MM.1S (cell line): Measurements from ENCODE around the gene SLC39A1.

Experiments
- DNase-seq: peaks from one replicate; pipeline ENCODE4 v3.0.0-alpha.2; 2015
- H2AFZ ChIP-seq: fragments of 300-600 bp; sonication (generic); 2 replicates; pipeline ENCODE4 v1.6.0; 2016; ENCODE audit warnings: antibody characterized with exemption, low read length
- H3F3A ChIP-seq: fragments of 300-600 bp; sonication (generic); 2 replicates; pipeline ENCODE4 v1.6.1; 2016; ENCODE audit warnings: mild to moderate bottlenecking, antibody characterized with exemption, low read length, moderate library complexity, mixed read lengths; ENCODE audit not compliant: insufficient read depth
- H3K27ac ChIP-seq: fragments of 300-600 bp; sonication (generic); 2 replicates; pipeline ENCODE4 v1.5.1; 2016; ENCODE audit warnings: mild to moderate bottlenecking, low read length
- H3K27me3 ChIP-seq: fragments of 300-600 bp; sonication (generic); replicated peaks from 2 replicates; pipeline ENCODE4 v1.6.0; 2016; ENCODE audit warnings: low read length; ENCODE audit not compliant: insufficient read depth
- H3K36me3 ChIP-seq: fragments of 300-600 bp; sonication (generic); replicated peaks from 2 replicates; pipeline ENCODE4 v1.6.1; 2016; ENCODE audit warnings: mild to moderate bottlenecking, low read length, mixed read lengths; ENCODE audit not compliant: insufficient read depth
- H3K4me1 ChIP-seq: fragments of 300-600 bp; sonication (generic); 2 replicates; pipeline ENCODE4 v1.6.1; 2016; ENCODE audit warnings: low read length, mixed read lengths
- H3K4me2 ChIP-seq: fragments of 300-600 bp; sonication (generic); 2 replicates; pipeline ENCODE4 v1.6.0; 2016; ENCODE audit warnings: low read depth, low read length
- H3K4me3 ChIP-seq: fragments of 300-600 bp; sonication (generic); 2 replicates; pipeline ENCODE4 v1.5.1; 2016; ENCODE audit warnings: low read length, mixed read lengths
- H3K79me2 ChIP-seq: fragments of 300-600 bp; sonication (generic); 2 replicates; pipeline ENCODE4 v1.6.1; 2016; ENCODE audit warnings: mixed run types, low read length, mixed read lengths
- H3K9ac ChIP-seq: fragments of 300-600 bp; sonication (generic); 2 replicates; pipeline ENCODE4 v1.6.1; 2016; ENCODE audit warnings: low read length, mixed read lengths
- H3K9me2 ChIP-seq: fragments of 300-600 bp; sonication (generic); replicated peaks from 2 replicates; pipeline ENCODE4 v1.6.1; 2016; ENCODE audit warnings: mild to moderate bottlenecking, low read length, mixed read lengths; ENCODE audit not compliant: insufficient read depth
- H3K9me3 ChIP-seq: fragments of 300-600 bp; sonication (generic); replicated peaks from 2 replicates; pipeline ENCODE4 v1.6.1; 2016; ENCODE audit warnings: mild to moderate bottlenecking, low read length, mixed read lengths; ENCODE audit not compliant: insufficient read depth
- H4K20me1 ChIP-seq: fragments of 300-600 bp; sonication (generic); 2 replicates; pipeline ENCODE4 v1.6.1; 2016; ENCODE audit warnings: mild to moderate bottlenecking, low read length, moderate library complexity, mixed read lengths; ENCODE audit not compliant: insufficient read depth
- EZH2 ChIP-seq: fragments of 300-600 bp; sonication (generic); optimal IDR thresholded peaks from 2 replicates; pipeline ENCODE3; 2017; ENCODE audit warnings: low read depth, mild to moderate bottlenecking, antibody characterized with exemption, low read length, mixed read lengths
- EZH2phosphoT487 ChIP-seq: fragments of 300-600 bp; sonication (generic); IDR thresholded peaks from 2 replicates; pipeline ENCODE4 v1.6.1; 2018; ENCODE audit warnings: antibody characterized with exemption, low read length
- TF ChIP-seq, protein P1 (sequence below): fragments of 300-600 bp; sonication (generic); IDR thresholded peaks from 2 replicates; pipeline ENCODE4 v1.5.1; 2016; ENCODE audit warnings: antibody characterized with exemption, low read length, mixed read lengths

The SLC39A1 gene

GRCh38 chr1:153960206-153960605, 3.1 kb downstream of the SLC39A1 start:
- no peaks in the 10 kb centered on the region for H3K36me3 ChIP-seq
- H3K9me3 ChIP-seq, result no peaks in the 10 kb centered on the region
- TF ChIP-seq EZH2 (no peak), EZH2phosphoT487 (no peak)
- TF ChIP-seq, protein P1, sequence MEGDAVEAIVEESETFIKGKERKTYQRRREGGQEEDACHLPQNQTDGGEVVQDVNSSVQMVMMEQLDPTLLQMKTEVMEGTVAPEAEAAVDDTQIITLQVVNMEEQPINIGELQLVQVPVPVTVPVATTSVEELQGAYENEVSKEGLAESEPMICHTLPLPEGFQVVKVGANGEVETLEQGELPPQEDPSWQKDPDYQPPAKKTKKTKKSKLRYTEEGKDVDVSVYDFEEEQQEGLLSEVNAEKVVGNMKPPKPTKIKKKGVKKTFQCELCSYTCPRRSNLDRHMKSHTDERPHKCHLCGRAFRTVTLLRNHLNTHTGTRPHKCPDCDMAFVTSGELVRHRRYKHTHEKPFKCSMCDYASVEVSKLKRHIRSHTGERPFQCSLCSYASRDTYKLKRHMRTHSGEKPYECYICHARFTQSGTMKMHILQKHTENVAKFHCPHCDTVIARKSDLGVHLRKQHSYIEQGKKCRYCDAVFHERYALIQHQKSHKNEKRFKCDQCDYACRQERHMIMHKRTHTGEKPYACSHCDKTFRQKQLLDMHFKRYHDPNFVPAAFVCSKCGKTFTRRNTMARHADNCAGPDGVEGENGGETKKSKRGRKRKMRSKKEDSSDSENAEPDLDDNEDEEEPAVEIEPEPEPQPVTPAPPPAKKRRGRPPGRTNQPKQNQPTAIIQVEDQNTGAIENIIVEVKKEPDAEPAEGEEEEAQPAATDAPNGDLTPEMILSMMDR, result no peak
- peaks cover 34% of the 10 kb centered on the region for H3K4me1 ChIP-seq
- DNase-seq, result no peak
- H2AFZ ChIP-seq, result no peak overlapping the region
- H3K27ac ChIP-seq, result no peak overlapping the region
- H3K4me2 ChIP-seq, result no peak overlapping the region
- no peak overlapping the region for H3K9ac ChIP-seq
- H3K27me3 ChIP-seq, result no peaks in the 10 kb centered on the region
- H3K9me2 ChIP-seq, result no peaks in the 10 kb centered on the region
- H4K20me1 ChIP-seq, result no peaks in the 10 kb centered on the region
- H3K4me3 ChIP-seq, result no peak overlapping the region
- H3K79me2 ChIP-seq, result peaks cover 52% of the 10 kb centered on the region
- H3F3A ChIP-seq, result peaks cover 10% of the 10 kb centered on the region; the same call in 1 of the 2 replicates

GRCh38 chr1:153959454-153959853, 3.9 kb downstream of the SLC39A1 start:
- H3K79me2 ChIP-seq, result peaks cover 59% of the 10 kb centered on the region
- no peaks in the 10 kb centered on the region for H3K27me3 ChIP-seq
- H3K9ac ChIP-seq, result no peak overlapping the region
- H3K9me2 ChIP-seq, result no peaks in the 10 kb centered on the region
- DNase-seq, result no peak
- no peaks in the 10 kb centered on the region for H3K36me3 ChIP-seq
- no peaks in the 10 kb centered on the region for H3K9me3 ChIP-seq
- TF ChIP-seq, protein P1, result no peak
- TF ChIP-seq EZH2phosphoT487, result no peak
- H3K4me2 ChIP-seq, result no peak overlapping the region
- H4K20me1 ChIP-seq, result no peaks in the 10 kb centered on the region
- no peak overlapping the region for H3K27ac ChIP-seq
- H3K4me3 ChIP-seq, result no peak overlapping the region
- H3F3A ChIP-seq, result peaks cover 10% of the 10 kb centered on the region; the same call in 1 of the 2 replicates
- peaks cover 34% of the 10 kb centered on the region for H3K4me1 ChIP-seq
- no peak overlapping the region for H2AFZ ChIP-seq

GRCh38 chr1:153958961-153959260, 4.4 kb downstream of the SLC39A1 start:
- peaks cover 64% of the 10 kb centered on the region for H3K79me2 ChIP-seq
- no peaks in the 10 kb centered on the region for H3K9me3 ChIP-seq
- peak overlapping the region; percentile 67 for H3K4me2 ChIP-seq
- no peaks in the 10 kb centered on the region for H3K27me3 ChIP-seq
- peak overlapping the region; percentile 31; the same call in 1 of the 2 replicates for H3K4me3 ChIP-seq
- H4K20me1 ChIP-seq, result no peaks in the 10 kb centered on the region
- H3K36me3 ChIP-seq, result no peaks in the 10 kb centered on the region
- no peak overlapping the region for H3K27ac ChIP-seq
- DNase-seq, result no peak
- H3K9me2 ChIP-seq, result no peaks in the 10 kb centered on the region
- peaks cover 6% of the 10 kb centered on the region; the same call in 1 of the 2 replicates for H3F3A ChIP-seq
- H3K9ac ChIP-seq, result no peak overlapping the region
- no peak for TF ChIP-seq EZH2
- no peak for TF ChIP-seq EZH2phosphoT487
- TF ChIP-seq, protein P1, result no peak
- H3K4me1 ChIP-seq, result peaks cover 31% of the 10 kb centered on the region
- H2AFZ ChIP-seq, result peak overlapping the region; percentile 13
